ENCODE data around the gene CD2.

DNA sequence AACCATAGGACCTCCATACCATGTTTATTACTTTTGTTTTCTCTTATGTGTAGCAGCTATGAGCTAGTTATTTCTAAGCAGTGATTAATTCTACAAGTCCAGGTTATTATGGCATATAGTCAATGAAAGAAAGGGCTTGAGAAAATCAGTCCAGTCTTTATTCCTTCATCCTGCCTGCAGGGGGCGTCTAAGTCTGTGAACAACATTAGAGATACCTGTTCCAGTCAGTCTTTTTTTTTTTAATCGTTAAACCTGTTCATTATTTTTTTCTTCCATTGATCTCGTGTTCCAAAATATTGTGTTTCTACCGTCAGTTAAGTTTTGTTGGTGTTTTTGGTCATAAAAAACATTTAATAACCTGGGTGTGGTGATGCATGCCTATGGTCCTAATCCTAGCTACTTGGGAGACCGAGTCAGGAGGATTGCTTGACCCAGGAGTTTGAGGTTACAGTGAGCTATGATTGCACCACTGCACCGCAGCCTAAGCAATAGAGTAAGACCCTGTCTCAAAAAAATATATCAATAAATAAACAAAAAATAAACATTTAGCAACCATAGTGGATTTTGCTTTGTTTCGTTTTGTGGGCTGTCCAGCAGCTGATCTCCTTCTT lies 29.4 kb upstream of the CD2 start:
- no peak for TF ChIP-seq FOXP2 (optimal IDR thresholded peaks at IDR 0.05; ENCODE audit: borderline replicate concordance, extremely low read depth, extremely low read length, insufficient read depth)
- TF ChIP-seq TAF1 (IDR thresholded peaks at IDR 0.05; ENCODE audit: borderline replicate concordance, insufficient read depth, low read length) = no peak
- TF ChIP-seq, protein P1, sequence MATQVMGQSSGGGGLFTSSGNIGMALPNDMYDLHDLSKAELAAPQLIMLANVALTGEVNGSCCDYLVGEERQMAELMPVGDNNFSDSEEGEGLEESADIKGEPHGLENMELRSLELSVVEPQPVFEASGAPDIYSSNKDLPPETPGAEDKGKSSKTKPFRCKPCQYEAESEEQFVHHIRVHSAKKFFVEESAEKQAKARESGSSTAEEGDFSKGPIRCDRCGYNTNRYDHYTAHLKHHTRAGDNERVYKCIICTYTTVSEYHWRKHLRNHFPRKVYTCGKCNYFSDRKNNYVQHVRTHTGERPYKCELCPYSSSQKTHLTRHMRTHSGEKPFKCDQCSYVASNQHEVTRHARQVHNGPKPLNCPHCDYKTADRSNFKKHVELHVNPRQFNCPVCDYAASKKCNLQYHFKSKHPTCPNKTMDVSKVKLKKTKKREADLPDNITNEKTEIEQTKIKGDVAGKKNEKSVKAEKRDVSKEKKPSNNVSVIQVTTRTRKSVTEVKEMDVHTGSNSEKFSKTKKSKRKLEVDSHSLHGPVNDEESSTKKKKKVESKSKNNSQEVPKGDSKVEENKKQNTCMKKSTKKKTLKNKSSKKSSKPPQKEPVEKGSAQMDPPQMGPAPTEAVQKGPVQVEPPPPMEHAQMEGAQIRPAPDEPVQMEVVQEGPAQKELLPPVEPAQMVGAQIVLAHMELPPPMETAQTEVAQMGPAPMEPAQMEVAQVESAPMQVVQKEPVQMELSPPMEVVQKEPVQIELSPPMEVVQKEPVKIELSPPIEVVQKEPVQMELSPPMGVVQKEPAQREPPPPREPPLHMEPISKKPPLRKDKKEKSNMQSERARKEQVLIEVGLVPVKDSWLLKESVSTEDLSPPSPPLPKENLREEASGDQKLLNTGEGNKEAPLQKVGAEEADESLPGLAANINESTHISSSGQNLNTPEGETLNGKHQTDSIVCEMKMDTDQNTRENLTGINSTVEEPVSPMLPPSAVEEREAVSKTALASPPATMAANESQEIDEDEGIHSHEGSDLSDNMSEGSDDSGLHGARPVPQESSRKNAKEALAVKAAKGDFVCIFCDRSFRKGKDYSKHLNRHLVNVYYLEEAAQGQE (IDR thresholded peaks at IDR 0.05; ENCODE audit: insufficient read depth in 1 of 2, low read depth in 2 of 2, low read length in 2 of 2) = no peak
- TF ChIP-seq POLR2AphosphoS5 (IDR thresholded peaks at IDR 0.05; ENCODE audit: low read depth, low read length) = no peak
